Transverse colon (tissue), 4 donors: ENCODE data around the gene TUNAR. TPM values are rescaled to one million over a fixed set of nuclear protein-coding genes. Genes with fewer than 3 reads are reported as not detected.

Experiments used
- DNase-seq: peaks from one replicate; pipeline ENCODE4 v3.0.0-alpha.2; 2019
- H3K27ac ChIP-seq, 4 donors: fragments of 200-600 bp; sonication (generic); 2 replicates each; pipeline ENCODE4 v1.5.1; 2016 to 2018; ENCODE audit warnings: inconsistent platforms in 4 of 4
- H3K27me3 ChIP-seq: fragments of 200-600 bp; sonication (generic); 2 replicates; pipeline ENCODE4 v1.5.1; 2017; ENCODE audit warnings: inconsistent platforms
- H3K36me3 ChIP-seq, 4 donors: fragments of 200-600 bp; sonication (generic); 2 replicates each; pipeline ENCODE4 v1.5.1; 2017 to 2019; ENCODE audit warnings: inconsistent platforms in 4 of 4
- H3K4me1 ChIP-seq, 4 donors: fragments of 200-600 bp; sonication (generic); 2 replicates each; pipeline ENCODE4 v1.5.1; 2017 to 2020; ENCODE audit warnings: inconsistent platforms in 4 of 4
- H3K4me3 ChIP-seq, 4 donors: fragments of 200-600 bp; sonication (generic); 1 replicate in 1 of 4; 2 replicates in 3 of 4; pipeline versions ENCODE4 v1.5.1 to v1.6.1; 2017 to 2019; ENCODE audit warnings: inconsistent platforms in 4 of 4
- H3K9me3 ChIP-seq, 2 donors: fragments of 200-600 bp; sonication (generic); 2 replicates each; pipeline ENCODE4 v1.5.1; 2017 to 2019; ENCODE audit warnings: inconsistent platforms in 2 of 2
- CTCF ChIP-seq, 5 experiments: fragments of 200-600 bp in 3 of 5; fragments of 450-650 bp in 2 of 5; sonication (generic) in 3 of 5; IDR thresholded peaks; 1 replicate in 2 of 5; 2 replicates in 3 of 5; pipeline ENCODE4 v1.5.1; 2016 to 2017; ENCODE audit warnings: antibody characterized with exemption in 5 of 5, inconsistent platforms in 3 of 5, mild to moderate bottlenecking in 2 of 5, moderate library complexity in 1 of 5
- EP300 ChIP-seq: sonication (generic); formaldehyde crosslinking; IDR thresholded peaks from one replicate; pipeline ENCODE4 v1.6.1; 2017; ENCODE audit warnings: antibody characterized with exemption, low read depth
- POLR2A ChIP-seq: fragments of 450-650 bp; IDR thresholded peaks from one replicate; pipeline ENCODE4 v1.6.1; 2016; ENCODE audit warnings: antibody characterized with exemption, mild to moderate bottlenecking, moderate library complexity
- POLR2AphosphoS5 ChIP-seq, 3 donors: sonication (generic); formaldehyde crosslinking; IDR thresholded peaks; one replicate each; pipeline ENCODE4 v1.6.1; 2016; ENCODE audit warnings: antibody characterized with exemption in 3 of 3
- WGBS, 2 donors: methylation state at CpG; one replicate each; pipeline ENCODE4 v1.1.5; 2018; ENCODE audit warnings: low coverage in 1 of 2; 5-methylcytosine and 5-hydroxymethylcytosine counted together
- in situ Hi-C, 4 donors: fragments of 200-750 bp; cut with MboI; loops; one replicate each; pipeline versions ENCODE4 v1.15.0 to v1.15.1; 2017; ENCODE audit warnings: low sequenced_read_pairs in 3 of 4, low pct_ligation_motif_present in 1 of 4, low pct_unique_long_range_greater_than_20kb in 1 of 4
- intact Hi-C: fragments of 100-400 bp; cut with DNase I; formaldehyde crosslinking; loops from one replicate; pipeline ENCODE4 v1.15.1; 2023; ENCODE audit warnings: low total_unique reads
- total RNA-seq, 4 donors: library from RNA; depleted of rRNA; stranded (reverse); fragments of >200 nt; gene quantifications; one replicate each; pipeline ENCODE4 v1.1.0, GENCODE V29; 2016

Gene TUNAR
- total RNA-seq, 4 donors from 2014 or later = not detected

DNA sequence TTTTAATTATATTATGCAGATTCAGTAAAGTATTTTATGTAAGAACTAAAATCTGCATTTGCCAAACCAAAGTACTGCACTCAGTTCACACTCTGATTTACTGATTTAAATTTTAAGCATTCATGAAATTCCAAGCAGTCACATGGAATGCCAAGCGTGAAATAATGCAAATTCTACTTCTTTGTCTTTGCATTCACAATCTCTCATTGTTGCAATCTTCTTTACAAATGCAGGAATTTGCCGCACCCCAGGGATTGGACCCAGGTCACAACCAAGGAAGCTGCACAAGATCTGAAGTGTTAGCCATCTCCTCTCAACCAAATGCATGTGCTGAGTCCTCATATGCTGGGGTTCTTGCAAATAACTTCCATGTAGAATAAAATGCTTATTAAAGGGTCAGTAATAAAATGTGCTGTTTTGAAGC is 71.9 kb downstream of the TUNAR start:
- intact Hi-C loops = no loop called here
- H3K4me3 ChIP-seq = no peak overlapping the region
- 10 to 18% methylated on average over 2 of the region's 2 CpGs for WGBS, 2 donors
- no peaks in the 10 kb centered on the region for H3K4me1 ChIP-seq
- no peaks in the 10 kb centered on the region for H3K36me3 ChIP-seq
- in situ Hi-C loops = no loop called here
- TF ChIP-seq CTCF (IDR thresholded peaks at IDR 0.05) (no peak), EP300 (no peak), POLR2AphosphoS5 (IDR thresholded peaks at IDR 0.05) (no peak), POLR2A (no peak)
- H3K9me3 ChIP-seq = no peaks in the 10 kb centered on the region
- no peak overlapping the region for H3K27ac ChIP-seq
- H3K27me3 ChIP-seq = no peaks in the 10 kb centered on the region
- no peak for DNase-seq

DNA sequence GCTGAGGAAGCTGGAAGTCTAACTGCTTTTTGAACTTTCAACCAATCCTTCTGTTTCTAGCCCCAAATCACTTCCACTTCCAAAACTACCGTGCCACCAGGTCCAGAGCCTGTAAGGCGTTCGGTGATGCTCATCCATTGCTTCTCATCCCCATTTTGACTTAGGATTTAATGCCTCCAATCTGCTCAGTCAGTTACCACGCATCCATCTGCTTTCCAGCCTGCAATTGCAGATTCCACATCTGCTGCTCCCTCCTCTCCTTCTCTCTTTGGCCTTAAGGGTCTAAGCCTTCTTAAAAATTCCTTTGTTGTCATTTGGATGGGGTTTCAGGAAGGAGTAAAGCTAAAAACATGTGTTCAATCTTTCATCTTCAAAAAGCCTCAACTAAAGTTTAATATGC is 74.7 kb downstream of the TUNAR start:
- H3K27ac ChIP-seq = no peak overlapping the region
- H3K36me3 ChIP-seq = no peaks in the 10 kb centered on the region
- 64 to 73% methylated on average over 4 of the region's 4 CpGs for WGBS, 2 donors
- in situ Hi-C loops = no loop called here
- no peak for TF ChIP-seq EP300
- no peaks in the 10 kb centered on the region for H3K27me3 ChIP-seq
- no peak overlapping the region for H3K4me3 ChIP-seq
- H3K9me3 ChIP-seq = no peaks in the 10 kb centered on the region
- no peak for DNase-seq
- intact Hi-C loops = no loop called here
- no peaks in the 10 kb centered on the region for H3K4me1 ChIP-seq

- Histone ChIP-seq H3K27me3 (no peaks in the 10 kb centered on the region), H3K27ac (no peak overlapping the region), H3K4me3 (no peak overlapping the region), H3K4me1 (no peaks in the 10 kb centered on the region), H3K9me3 (no peaks in the 10 kb centered on the region), H3K36me3 (no peaks in the 10 kb centered on the region)
- in situ Hi-C loops (no loop called here), intact Hi-C loops (no loop called here)
- WGBS, 2 donors = 51% methylated on average over 8 of the region's 8 CpGs; no CpG with 5 or more reads in 1 of the 2 donors
- TF ChIP-seq CTCF (IDR thresholded peaks at IDR 0.05) (no peak), POLR2AphosphoS5 (IDR thresholded peaks at IDR 0.05) (no peak), EP300 (no peak), POLR2A (no peak)
- DNase-seq = no peak
Measured at GRCh38 chr14:95953111-95953724, 76.6 kb downstream of the TUNAR start.

GRCh38 chr14:95956601-95957460 is 80.2 kb downstream of the TUNAR start:
- intact Hi-C loops (no loop called here), in situ Hi-C loops (no loop called here)
- H3K4me1 ChIP-seq = no peaks in the 10 kb centered on the region
- no peaks in the 10 kb centered on the region for H3K9me3 ChIP-seq
- 56 to 82% methylated on average over 5 of the region's 5 CpGs for WGBS, 2 donors
- no peak overlapping the region for H3K4me3 ChIP-seq
- H3K27me3 ChIP-seq = no peaks in the 10 kb centered on the region
- no peak overlapping the region for H3K27ac ChIP-seq
- no peak for DNase-seq
- TF ChIP-seq CTCF (IDR thresholded peaks at IDR 0.05) (no peak), POLR2A (no peak), EP300 (no peak), POLR2AphosphoS5 (IDR thresholded peaks at IDR 0.05) (no peak)
- H3K36me3 ChIP-seq = no peaks in the 10 kb centered on the region
